Right lobe of liver (tissue), 4 donors: ENCODE results near the gene OR2T4.

Experiments
- CTCF ChIP-seq, 4 donors: fragments of 200-600 bp in 3 of 4; fragments of 450-650 bp in 1 of 4; IDR thresholded peaks; one replicate each; pipeline versions ENCODE4 v1.5.1 to v1.8.0; 2016 to 2022; ENCODE audit warnings: antibody characterized with exemption in 4 of 4, mild to moderate bottlenecking in 2 of 4
- POLR2A ChIP-seq: fragments of 450-650 bp; IDR thresholded peaks from one replicate; pipeline ENCODE4 v1.6.1; 2017; ENCODE audit warnings: antibody characterized with exemption, mild to moderate bottlenecking
- donor health status: DM: no; HTN: no; CAD: no.
- donor health status: DM: no; HTN: no; CAD: no.
- donor health status: DM: no; HTN: yes; CAD: no.

- TF ChIP-seq CTCF (IDR thresholded peaks at IDR 0.05) = no peak
- TF ChIP-seq POLR2A = no peak
Measured at GRCh38 chr1:248375446-248375845, 14.0 kb downstream of the OR2T4 start, which contains the start of gene OR2T6.
